AG09319 (cell line): ENCODE measurements around the gene VSX1.

ENCODE experiments used
- DNase-seq: peaks from one replicate; pipeline ENCODE4 v3.0.0-alpha.2; 2010; ENCODE audit warnings: low read depth; ENCODE audit errors: extremely low read depth
- CTCF ChIP-seq: IDR thresholded peaks from 2 replicates; pipeline ENCODE4 v1.5.1; 2011; ENCODE audit warnings: low read depth, mild to moderate bottlenecking, inconsistent platforms, low read length, moderate library complexity

VSX1 gene

DNA sequence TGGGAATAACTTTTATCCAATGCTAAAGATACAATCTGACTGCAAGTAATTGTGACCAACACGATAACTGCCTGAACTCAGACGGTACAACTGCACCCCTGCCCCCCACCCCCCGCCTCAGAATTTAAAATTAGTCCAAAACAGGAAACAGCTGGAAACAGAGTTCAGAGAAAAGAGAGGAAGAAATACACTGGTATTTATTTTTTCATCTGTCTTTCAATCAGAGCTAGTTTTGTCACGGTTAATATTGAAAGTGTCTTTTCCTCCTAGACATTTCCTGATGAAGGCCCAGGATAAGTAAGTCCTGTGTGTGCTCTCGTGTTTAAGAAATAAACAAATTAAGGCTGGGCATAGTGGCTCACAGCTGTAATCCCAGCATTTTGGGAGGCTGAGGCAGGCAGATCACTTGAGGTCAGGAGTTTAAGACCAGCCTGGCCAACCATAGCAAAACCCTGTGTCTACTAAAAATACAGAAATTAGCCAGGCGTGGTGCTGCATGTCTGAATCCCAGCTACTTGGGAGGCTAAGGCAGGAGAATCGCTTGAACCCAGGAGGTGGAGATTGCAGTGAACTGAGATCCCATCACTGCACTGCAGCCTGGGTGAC is 45.5 kb downstream of the VSX1 start:
- DNase-seq: no peak
- TF ChIP-seq CTCF: no peak

GRCh38 chr20:25035921-25036320 is 46.0 kb downstream of the VSX1 start:
- no peak for TF ChIP-seq CTCF
- DNase-seq: no peak

- DNase-seq: no peak
- TF ChIP-seq CTCF: no peak
Observed at GRCh38 chr20:25033924-25034300, 48.0 kb downstream of the VSX1 start.

DNA sequence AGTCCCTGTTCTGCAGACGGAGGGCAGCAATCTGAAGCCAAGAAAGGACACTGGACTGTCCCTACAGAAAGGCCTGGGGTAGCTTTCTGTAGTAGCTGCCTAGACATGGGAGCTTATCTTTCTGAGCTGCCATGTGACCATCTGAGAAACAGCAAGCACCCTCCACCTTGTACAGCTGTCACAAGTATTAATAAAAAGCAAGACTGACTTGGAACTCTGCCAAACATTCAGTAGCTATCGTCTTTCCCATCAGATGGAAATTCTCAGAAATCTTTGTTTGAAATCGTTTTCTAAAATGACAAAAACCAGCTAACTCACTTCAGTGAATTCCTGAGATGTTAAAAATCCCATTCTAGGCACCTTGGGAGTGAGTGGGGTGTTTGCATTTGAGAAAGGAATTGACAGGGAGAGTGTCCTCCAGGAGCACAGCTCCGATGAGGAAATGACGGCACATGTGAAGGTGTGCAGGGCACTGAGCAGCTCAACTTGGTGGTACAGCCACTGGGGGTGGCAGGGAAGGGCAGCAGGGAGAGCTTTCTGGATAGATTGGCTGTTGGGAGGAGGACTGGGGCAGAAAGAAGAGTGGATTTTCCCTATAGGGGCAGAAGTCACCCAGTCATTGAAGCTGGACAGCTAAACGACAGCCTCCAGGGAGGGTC is 48.5 kb downstream of the VSX1 start:
- no peak for TF ChIP-seq CTCF
- no peak for DNase-seq

DNA sequence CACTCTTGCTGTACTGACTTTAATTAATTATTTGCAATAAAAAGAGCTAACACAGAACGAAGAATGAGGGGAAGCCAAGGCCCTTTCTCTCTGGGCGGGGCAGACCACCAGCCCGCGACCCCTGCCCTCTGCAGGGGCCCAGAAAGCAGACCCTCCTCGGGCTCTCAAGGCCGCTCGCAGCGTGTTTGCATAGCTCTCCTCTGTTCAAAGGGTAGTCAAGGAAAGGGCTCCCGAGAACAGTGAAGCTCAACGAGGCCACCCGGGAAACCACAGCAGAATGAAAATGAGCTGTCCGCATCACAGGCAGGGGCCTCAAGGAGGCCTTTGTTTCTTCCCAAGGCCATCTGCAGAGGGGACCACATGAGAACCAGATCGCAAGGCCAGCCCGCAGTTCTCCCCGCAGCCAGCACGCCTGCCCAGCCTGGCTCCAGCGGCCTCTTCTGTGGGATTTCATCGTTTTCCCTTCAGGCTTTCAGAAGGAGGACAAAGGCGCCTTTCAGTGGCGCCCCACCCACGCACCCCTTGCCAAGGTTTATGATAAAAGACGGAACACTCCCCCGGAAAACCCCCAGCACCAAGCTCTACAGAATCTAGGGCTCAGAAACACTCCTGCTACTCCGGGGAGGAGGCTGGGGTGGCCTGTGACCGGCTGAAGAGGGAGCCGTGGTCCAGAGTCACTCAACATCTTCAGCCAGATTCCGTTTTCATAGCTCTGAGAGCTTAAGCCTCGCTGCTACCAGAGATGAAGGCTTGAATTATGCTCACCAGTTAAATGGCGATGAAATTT is 49.3 kb downstream of the VSX1 start:
- TF ChIP-seq CTCF: no peak
- DNase-seq: no peak

- TF ChIP-seq CTCF: no peak
- no peak for DNase-seq
Observed at GRCh38 chr20:25032065-25032477, 49.9 kb downstream of the VSX1 start.

- no peak for TF ChIP-seq CTCF
- DNase-seq: no peak
Observed at GRCh38 chr20:25031241-25031640, 50.7 kb downstream of the VSX1 start.
